HG02642 (cell line): Measurements from ENCODE around the gene ARRB1.
A peak's percentile ranks its signal among the peaks of the same experiment; 100 is the strongest.

Source experiments
- ATAC-seq: cut with Tn5 transposase; IDR thresholded peaks from one replicate; pipeline ENCODE4 v1.9.1; 2021; ENCODE audit warnings: mild to moderate bottlenecking; ENCODE audit not compliant: unreplicated experiment, poor library complexity

The ARRB1 gene

DNA sequence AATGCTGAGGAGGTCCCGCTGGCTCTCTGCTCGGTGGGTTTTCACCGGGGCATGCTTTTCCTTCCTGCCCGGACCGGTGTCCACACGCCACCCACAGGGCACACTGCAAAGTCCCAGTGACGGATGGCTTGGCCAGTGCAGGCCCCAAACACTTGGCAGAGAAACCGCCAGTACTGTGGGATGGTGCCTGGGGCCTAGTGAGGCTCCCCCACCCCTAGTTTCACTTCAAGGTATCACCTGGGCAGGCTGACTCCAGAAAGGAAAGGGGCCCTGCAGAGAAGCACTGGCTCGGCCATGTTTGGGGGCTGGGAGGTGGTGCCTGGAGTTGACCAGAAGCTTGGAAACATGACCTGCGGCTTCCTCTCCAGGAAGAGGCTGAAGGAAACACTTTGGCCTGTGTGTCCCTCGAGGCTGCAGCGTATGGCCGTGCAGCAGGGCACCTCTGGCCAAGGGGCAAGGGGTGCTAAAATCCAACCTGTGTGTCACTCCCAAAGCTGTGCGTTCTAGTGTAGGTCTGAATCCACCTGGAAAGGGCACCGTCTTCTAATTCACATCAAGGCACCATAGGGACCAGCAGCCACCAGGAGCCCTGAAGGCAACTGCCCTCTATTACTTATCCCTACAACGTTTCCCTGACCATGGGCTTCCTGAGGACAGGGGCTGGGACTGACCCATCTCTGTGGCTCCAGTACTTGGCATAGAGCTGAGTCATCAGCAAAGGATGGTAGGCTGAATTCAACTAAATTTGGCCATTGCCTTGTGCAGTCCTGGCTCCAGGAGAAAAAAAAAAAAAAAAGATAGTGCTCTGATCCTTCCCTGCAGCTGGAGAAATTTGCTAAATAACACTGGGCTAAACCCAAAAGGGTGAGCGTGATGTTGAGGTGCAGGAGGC lies 88.3 kb downstream of the ARRB1 start:
- ATAC-seq, result no peak

DNA sequence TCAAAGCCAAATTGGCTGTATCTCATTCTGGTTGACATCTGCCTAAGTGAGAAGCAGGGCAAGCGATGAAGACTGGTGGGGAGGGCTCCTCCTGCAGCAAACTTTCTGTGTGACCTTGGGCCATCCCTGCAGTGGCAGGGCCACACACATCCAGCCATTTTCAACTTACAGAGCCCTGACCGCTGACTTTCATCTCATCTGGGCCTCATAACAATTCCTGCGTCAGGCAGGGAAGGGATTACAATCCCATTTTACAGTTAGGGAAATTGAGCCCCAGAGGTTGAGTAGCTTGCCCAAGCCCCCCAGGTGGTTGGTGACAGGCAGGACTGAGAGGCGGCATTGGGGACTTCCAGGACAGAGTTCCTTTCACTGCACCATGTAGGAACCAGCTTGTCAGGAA lies 89.0 kb downstream of the ARRB1 start:
- no peak for ATAC-seq

DNA sequence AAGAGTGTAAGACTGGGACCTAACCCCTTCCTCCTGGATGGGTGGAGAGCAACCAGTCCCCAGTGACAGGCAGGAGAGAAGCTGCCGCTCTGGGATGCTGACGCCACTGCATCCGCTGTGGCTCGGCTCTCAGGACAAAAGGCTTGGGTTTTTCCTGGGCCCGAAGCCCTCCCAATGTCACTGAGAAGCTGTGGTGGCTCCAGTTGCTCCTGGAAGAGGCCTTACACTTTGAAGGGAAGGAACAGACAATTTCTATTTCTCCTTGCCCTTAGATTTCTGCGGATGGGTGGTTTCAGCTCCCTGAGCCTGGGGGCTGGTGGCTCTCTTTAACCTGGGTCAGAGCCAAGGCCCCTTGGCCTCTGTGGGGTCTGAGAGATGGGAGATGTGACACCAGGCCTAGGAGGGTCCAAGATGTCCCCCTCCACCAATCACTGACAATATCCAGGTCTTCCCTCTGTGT lies 89.5 kb downstream of the ARRB1 start:
- ATAC-seq, result no peak

GRCh38 chr11:75260396-75261170 lies 90.9 kb downstream of the ARRB1 start:
- ATAC-seq, result no peak

GRCh38 chr11:75254326-75254725 lies 97.1 kb downstream of the ARRB1 start:
- no peak for ATAC-seq

GRCh38 chr11:75249704-75250103 lies 101.8 kb downstream of the ARRB1 start:
- no peak for ATAC-seq

DNA sequence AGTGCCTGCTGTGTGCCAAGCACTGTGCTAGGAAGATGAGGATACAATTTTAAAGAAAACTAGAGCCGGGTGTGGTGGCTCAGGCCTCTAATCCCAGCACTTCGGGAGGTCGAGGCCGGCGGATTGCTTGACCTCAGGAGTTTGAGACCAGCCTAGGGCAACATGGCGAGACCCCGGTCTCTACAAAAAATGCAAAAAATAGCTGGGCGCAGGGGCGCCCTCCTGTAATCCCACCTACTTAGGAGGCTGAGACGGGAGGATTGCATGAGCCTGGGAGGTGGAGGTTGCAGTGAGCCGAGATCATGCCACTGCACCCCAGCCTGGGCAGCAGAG lies 102.6 kb downstream of the ARRB1 start:
- no peak for ATAC-seq

GRCh38 chr11:75246671-75247350 lies 104.7 kb downstream of the ARRB1 start:
- no peak for ATAC-seq

DNA sequence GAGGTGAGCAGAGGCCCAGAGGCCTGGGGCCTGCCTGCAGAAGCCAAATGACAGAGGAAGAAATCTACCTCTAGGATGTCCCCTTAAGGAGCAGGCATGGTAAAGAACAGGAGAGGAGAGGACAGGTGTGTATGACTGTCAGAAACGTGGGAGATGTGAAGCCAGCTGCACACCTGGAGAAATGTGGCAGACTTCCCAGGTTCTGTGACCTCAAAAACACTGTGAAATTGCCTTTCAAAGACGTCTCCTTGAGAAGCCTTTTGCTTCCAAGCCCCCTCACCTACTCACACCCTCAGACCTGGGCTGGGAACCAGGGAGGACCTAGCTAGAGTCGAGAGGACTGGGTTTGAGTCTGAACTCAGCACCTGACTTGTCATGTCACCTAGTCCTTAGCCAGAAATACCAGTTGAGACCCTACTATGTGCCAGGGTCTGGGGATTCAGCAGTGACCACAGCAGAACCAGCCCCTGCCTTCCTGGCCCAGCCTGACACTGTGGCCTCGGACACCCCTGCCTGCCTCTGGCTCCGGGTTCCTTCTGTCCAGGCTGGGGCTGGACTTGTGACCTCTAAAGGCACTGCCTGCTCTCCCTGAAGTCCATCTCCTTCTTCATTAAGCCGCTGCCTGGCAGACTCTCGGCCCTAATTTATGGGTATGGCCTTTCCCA lies 105.3 kb downstream of the ARRB1 start:
- ATAC-seq, result no peak

- ATAC-seq, result no peak
Observed at GRCh38 chr11:75245356-75246005, 106.0 kb downstream of the ARRB1 start.

DNA sequence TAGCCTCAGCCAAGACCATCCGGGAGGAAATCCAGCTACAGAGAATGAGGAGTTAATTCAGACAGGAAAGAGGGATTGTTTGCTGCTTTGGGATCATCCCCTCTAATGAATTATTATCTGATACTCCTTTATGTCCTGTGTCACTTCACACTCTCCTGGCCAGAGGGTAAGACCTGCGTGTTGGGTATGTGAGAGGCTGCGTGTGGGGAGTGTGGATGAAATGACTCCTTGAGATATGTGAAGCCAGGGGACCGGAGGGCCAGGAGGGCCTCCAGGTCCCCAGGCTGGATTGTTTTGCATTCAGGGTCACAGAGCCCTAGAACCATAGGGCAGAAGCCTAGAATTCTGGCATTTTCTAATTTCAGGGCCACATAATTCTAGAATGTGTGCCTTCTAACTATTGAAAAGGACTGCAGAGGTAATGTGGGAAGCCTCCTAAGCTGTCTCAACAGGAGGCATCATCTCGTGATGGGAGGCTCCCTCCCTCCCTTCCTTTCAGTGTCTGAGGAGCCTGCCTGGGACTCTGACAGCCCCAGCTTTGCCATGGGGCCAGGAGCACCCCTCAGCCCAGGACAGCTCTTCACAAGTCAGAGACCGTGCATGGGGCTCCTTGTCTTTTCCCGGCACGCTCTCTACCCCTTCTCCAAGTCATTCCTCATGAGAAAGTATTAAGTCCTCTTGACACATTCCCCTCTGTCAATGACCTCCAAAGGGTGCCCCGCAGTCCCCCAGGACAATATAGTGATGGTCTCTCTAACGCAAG lies 107.2 kb downstream of the ARRB1 start:
- no peak for ATAC-seq

DNA sequence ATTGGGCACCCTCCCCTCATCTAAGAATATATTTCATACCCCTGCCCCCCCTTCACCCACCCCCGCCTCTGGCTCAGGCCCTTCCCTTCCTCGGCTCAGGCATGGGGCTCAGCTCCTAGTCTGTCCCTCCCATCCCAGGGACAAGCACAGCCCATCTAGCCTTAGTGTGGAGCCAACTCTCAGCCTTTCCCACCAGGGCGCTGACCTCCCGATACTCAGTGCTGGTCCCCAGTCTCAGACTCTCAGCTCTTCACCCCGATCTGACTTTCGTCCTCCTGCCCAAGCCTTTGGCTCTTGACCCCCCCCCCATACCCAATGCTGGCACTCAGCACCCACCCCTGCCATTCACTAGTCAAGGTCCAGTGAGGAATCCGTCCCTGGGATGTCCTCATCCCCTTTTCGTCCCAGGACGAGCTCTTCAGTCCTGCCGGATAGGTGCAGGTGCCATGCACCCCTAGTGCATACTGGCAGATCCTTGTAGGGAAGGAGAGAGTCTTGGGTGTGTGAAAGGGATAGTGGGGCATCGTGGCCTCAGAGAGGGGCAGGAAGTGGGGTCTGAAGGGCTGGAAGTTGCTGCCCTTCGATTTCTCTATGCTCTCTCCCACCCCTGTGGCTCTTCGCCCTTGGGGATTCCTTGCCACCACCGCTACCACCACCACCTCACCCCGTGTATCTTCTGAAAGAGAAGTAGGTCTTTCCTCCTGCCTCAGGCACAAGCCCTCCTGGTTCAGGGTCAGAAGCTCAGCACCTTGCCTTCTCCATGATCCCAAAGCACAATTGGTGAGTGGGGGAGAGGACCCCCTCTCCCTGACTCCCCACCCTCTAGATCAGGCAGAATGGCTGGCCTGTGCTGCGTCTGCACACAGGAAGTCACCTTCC lies 108.5 kb downstream of the ARRB1 start:
- no peak for ATAC-seq

- ATAC-seq, result no peak
Observed at GRCh38 chr11:75241906-75242644, 109.4 kb downstream of the ARRB1 start.

GRCh38 chr11:75241036-75241905 lies 110.2 kb downstream of the ARRB1 start:
- ATAC-seq, result peak; percentile 89

- ATAC-seq, result no peak
Observed at GRCh38 chr11:75240311-75241035, 111.0 kb downstream of the ARRB1 start, which contains the start of gene TPBGL. TSS of gene TPBGL (plus strand) at chr11:75240774. CDS start at chr11:75241050, 276 bp downstream.
